ENCODE results near the gene RASGRF2.

RASGRF2 gene

DNA sequence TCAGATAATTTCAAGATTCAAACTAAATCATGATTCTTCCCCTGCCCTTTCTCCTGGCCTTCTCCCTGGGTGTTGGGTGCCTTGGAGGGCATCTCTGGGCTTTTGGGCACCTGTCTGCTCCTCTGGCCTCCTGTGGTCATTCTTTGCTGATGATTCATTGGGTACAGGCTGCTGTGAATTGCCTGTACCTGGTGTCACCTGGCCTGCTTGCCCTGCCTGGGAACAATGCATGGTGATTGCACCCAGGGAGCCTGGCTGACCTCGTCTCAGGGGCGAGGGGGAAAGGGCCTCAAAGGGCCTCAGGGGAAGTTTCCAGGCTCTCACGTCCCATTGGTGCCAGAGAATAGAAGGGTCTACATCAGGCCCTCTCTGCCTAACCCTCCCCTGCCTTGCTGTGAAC is 252.9 kb downstream of the RASGRF2 start:
- DNase-seq, result no peak

GRCh38 chr5:81214848-81215247 is 254.7 kb downstream of the RASGRF2 start:
- no peak for DNase-seq

DNA sequence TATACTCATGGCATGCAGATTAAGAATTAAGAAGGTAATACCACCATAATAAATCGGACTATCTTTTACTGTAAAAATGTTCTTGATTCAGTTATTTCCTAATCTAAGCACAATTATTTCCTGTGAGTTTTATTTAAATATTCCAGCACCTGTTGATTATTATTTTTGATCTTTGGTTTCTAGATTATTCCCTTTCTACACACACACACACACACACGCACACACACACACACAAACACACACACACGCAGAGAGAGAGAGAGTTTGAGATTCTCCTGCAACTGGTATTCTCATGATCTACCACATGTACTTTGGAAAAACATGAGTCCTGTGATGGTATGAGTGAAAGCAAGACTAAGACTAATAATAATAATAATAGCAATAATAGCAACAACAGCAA is 256.0 kb downstream of the RASGRF2 start:
- DNase-seq, result no peak

- DNase-seq, result no peak
Measured at GRCh38 chr5:81219389-81219788, 259.2 kb downstream of the RASGRF2 start.

GRCh38 chr5:81222285-81222684 is 262.1 kb downstream of the RASGRF2 start:
- no peak for DNase-seq

DNA sequence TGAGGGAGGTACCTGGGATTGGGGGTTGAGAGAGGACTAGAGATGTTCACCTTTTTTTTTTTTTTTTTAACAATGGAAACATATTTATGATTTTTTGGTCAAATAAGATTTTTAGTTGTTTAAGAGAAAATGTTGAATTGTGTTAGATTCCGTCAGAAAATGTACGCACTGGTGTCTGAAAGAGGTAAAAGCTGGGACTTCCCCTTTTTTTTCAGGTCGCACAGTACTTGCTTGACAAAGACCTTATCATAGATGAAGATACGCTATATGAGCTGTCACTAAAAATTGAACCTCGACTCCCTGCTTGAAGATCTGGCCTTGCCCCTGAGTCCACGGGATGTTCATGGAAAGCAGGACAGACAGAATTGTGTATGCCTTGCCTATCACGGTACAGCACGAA is 265.3 kb downstream of the RASGRF2 start:
- no peak for DNase-seq

GRCh38 chr5:81226286-81226685 is 266.1 kb downstream of the RASGRF2 start:
- no peak for DNase-seq

- DNase-seq, result no peak
Measured at GRCh38 chr5:81226949-81227348, 266.8 kb downstream of the RASGRF2 start.

DNA sequence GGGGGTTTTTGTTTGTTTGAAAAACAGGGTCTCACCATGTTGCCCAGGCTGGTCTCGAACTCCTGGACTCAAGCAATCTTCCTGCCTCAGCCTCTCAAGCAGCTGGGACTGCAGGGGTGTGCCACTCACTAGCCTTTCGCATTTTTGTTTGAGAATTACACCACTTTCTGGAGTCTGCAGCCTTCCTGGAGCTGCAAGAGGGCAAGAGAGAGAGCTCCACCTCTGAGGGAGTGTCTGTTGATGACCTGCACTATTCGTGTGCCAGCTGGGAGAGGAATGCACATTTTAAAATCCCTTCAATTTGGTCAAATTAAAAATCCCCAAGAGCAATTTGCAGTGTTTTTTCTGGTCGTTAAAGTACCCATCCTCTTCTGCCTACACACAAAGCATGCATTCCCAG is 267.9 kb downstream of the RASGRF2 start:
- DNase-seq, result no peak

DNA sequence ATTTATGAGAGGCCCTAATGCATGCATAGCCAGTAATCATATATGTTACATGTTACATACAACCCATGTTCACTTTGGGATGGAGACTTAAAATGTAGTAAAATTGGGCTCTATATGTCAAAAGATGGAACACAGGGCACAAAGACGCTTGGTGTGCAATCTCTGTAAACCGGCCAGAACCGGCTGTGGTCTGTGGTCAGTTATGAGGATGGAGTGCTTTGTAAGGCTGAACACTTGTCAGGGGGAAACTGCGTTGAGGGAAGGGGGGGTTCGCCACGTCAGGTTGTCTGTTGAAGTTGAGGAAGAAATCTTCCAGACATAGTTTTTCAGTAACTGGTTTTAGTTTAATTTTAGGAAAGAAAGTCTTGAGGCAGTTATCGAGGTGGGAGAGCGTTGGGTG is 270.3 kb downstream of the RASGRF2 start:
- DNase-seq, result no peak

DNA sequence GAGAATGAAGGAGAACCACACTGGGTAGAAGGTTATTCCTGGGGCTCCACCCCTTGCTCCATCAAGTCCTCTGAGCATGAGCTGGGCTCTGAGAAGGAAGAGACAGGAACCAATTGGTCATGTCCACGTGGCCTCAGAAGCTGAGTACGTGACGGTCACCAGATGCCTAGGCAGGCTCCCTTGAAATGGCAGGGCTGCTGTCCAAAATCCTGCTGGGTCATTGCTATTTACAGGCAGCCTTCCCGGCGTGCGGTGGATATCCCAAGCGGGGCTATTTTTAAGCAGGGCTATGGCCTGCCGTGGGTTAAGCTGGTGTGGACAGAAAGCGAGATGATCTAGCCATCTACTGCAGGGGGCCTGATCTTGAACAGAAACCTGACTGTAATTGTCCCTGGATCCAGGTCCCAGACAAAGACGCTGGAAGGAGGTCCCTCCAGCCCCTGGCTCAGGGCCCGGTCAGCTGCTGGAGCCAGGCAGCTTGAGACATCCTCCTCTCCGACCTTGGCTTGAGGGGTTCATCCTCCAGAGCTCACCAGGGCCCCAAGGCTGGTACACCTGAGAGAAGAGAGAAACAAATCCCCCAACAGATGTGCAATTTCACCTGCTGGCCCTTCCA is 272.4 kb downstream of the RASGRF2 start:
- no peak for DNase-seq

- DNase-seq, result no peak
Measured at GRCh38 chr5:81233080-81233634, 273.0 kb downstream of the RASGRF2 start, which contains the start of gene CKMT2. CKMT2 (plus strand) TSS chr5:81233322; CDS start chr5:81251133, 17,811 bp downstream.

DNA sequence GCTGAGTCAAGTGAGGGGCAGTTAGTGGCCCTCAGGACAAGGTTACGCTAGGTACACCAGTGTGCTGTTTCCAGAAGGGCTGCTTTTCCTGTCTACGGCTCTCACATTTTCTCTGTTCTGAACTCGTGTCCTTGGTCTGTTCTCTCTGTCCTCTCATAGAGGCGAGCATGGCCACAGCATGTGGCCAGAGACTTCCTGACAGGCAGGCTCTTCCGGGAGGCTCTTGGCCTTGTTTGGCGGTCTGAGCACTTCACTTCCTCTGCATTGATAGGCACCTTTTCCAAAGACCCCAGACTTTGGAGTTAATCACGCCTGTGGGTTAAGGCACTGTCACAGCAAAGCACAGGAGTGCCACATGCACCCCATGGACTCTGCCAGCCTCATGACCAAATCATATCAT is 274.1 kb downstream of the RASGRF2 start:
- DNase-seq, result no peak

DNA sequence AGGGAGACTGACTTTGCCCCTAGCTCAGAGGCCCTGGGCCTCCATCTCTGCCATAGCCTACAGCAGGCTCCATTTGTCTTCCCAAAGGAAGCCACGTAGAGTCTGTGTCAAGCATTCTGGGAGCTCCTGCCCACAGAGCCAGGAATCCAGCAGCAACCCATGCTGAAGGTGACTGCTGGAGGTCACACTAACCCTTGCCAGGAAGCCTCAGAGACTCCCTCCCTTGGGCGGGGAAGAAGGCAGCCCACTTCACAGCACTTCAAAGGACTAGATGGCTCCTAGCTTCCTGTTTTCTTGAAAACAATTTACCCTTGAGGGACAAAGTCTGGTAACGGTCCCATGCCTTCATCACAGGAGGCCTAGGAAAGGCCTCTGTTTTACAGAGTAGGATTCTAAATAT is 274.6 kb downstream of the RASGRF2 start:
- no peak for DNase-seq

- no peak for DNase-seq
Measured at GRCh38 chr5:81235287-81236072, 275.3 kb downstream of the RASGRF2 start.

DNA sequence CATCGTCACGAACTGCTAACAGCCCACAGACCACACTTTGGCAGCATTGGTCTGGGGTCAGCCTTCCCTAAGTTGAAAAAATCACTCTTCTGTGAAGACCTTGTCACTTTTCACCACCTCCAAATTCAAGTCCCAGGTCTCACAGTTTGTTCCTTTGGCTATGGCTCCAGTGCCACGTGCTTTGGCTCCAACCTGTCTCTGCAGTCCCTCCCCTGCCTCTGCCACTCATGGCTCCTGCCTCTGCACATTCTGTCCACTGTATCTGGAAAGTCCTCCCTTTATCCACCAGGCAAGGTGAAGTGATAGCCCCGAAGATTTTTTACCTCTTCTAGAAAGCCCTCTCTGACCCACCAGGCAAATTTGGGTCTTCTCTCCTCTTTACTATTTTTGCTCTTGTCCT is 278.3 kb downstream of the RASGRF2 start:
- no peak for DNase-seq

GRCh38 chr5:81239613-81240012 is 279.4 kb downstream of the RASGRF2 start:
- DNase-seq, result no peak

DNA sequence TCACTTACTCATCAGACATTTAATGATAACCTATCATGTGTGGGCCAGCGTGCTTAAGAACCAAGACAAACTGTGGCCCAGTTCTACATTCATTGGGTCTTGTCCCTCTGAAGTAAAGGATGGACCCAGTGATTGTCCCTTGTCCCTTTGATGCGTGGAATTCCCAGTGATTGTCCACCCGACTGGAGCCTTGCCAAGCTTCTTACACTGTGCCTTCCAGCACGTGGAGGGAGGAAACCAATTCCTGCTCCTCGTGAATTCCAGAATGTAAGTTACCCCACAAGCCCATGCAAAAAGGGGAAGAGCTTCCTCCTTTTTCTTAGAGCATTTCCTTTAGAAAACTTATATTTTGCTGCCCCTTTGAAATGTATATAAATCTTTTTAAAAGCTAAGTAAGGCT is 280.8 kb downstream of the RASGRF2 start:
- no peak for DNase-seq

GRCh38 chr5:81241961-81242648 is 281.9 kb downstream of the RASGRF2 start:
- DNase-seq, result no peak

GRCh38 chr5:81242906-81243436 is 282.8 kb downstream of the RASGRF2 start:
- DNase-seq, result no peak

- DNase-seq, result no peak
Measured at GRCh38 chr5:81244451-81244850, 284.3 kb downstream of the RASGRF2 start.

DNA sequence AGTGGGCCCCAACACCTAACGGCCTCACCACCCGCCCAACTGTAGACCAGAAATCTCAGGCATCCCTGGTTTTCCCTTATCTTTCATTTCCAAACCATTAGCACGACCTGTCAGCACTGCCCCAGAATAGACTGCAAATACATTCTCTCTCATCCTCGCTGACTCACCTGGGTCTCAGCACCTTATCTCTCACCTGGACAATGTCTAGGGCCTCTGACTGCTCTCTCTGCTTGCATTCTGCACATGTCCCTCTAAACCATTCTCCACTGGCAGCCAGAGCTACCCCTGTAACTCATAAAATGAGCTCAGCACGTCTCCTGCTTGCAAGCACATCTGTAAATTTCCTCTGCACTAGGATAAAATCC is 285.7 kb downstream of the RASGRF2 start:
- no peak for DNase-seq

- DNase-seq, result no peak
Measured at GRCh38 chr5:81246697-81247096, 286.5 kb downstream of the RASGRF2 start.
